HCT116 (cell line): ENCODE data around the gene SLC25A25. TPM values are rescaled to one million over a fixed set of nuclear protein-coding genes. Genes with fewer than 3 reads are reported as not detected.

Experiments
- ATAC-seq: fragments of 200-7000 bp; cut with Tn5 transposase; 2 replicates; pipeline ENCODE4 v1.9.1; 2020; ENCODE audit warnings: mild to moderate bottlenecking, moderate library complexity
- BruUV-seq: library from RNA; stranded (reverse); fragments of 400-500 nt; replicated peaks from 2 replicates; lab custom pipeline; 2021; lab: Mats Ljungman, UMichigan
- CTCF ChIA-PET: fragments of 300-600 bp; sonication (Branson Sonifier 250); formaldehyde crosslinking; loops from one replicate; lab custom pipeline; 2021; ENCODE audit warnings: antibody characterized with exemption; lab: Charles Lee
- POLR2A ChIA-PET: fragments of 300-600, 350-600 bp; sonication (Branson Sonifier 250); formaldehyde crosslinking; loops from one replicate; lab custom pipeline; 2021; ENCODE audit warnings: antibody characterized with exemption; lab: Charles Lee
- RAD21 ChIA-PET, 2 experiments: fragments of 300-600 bp; sonication (Branson Sonifier 250); formaldehyde crosslinking; loops; one replicate each; lab custom pipeline; 2023; ENCODE audit warnings: low total read pairs in 2 of 2; ENCODE audit not compliant: uncharacterized antibody in 2 of 2, unreplicated experiment in 2 of 2, low non-redundant PET in 1 of 2; lab: Charles Lee
- DNase-seq: peaks from one replicate; pipeline ENCODE4 v3.0.0-alpha.2; 2010; ENCODE audit warnings: low read depth, low spot score
- H2AFZ ChIP-seq: fragments of 200-600 bp; shearing (Covaris generic), sonication (generic); 2 replicates; pipeline ENCODE4 v1.6.1; 2017; ENCODE audit warnings: low read depth, mixed run types, mixed read lengths, antibody characterized with exemption, low read length; ENCODE audit not compliant: poor library complexity, severe bottlenecking
- H3K27ac ChIP-seq: 2 replicates; pipeline ENCODE4 v1.5.1; 2012; ENCODE audit warnings: low read depth, low read length
- H3K27me3 ChIP-seq: fragments of 200-600 bp; sonication (generic); 2 replicates; pipeline ENCODE4 v1.6.1; 2016; ENCODE audit warnings: mixed run types, low read length, mixed read lengths; ENCODE audit not compliant: insufficient read depth
- H3K36me3 ChIP-seq, 2 experiments: fragments of 200-500 bp in 1 of 2; fragments of 200-600 bp in 1 of 2; sonication (Bioruptor generic) in 1 of 2; sonication (generic) in 1 of 2; 2 replicates each; pipeline versions ENCODE4 v1.5.1 to v1.6.1; 2014 to 2016; ENCODE audit warnings: low read length in 2 of 2, inconsistent platforms in 1 of 2, mixed read lengths in 1 of 2, mixed run types in 1 of 2; ENCODE audit not compliant: insufficient read depth in 2 of 2, control insufficient read depth in 1 of 2
- H3K4me1 ChIP-seq, 2 experiments: fragments of 200-600 bp in 1 of 2; sonication (generic) in 1 of 2; 2 replicates each; pipeline versions ENCODE4 v1.5.1 to v1.6.1; 2012 to 2017; ENCODE audit warnings: low read length in 2 of 2, inconsistent platforms in 1 of 2, mild to moderate bottlenecking in 1 of 2, mixed read lengths in 1 of 2, mixed run types in 1 of 2, moderate library complexity in 1 of 2; ENCODE audit not compliant: insufficient read depth in 2 of 2, control insufficient read depth in 1 of 2
- H3K4me2 ChIP-seq: fragments of 200-600 bp; sonication (generic); 2 replicates; pipeline ENCODE4 v1.6.1; 2017; ENCODE audit warnings: mixed run types, low read length, mixed read lengths
- H3K4me3 ChIP-seq, 2 experiments: fragments of 200-600 bp in 1 of 2; sonication (generic) in 1 of 2; replicated peaks in 1 of 2; 2 replicates each; pipeline ENCODE4 v1.5.1; 2011 to 2016; ENCODE audit warnings: low read length in 2 of 2, control low read depth in 1 of 2, low read depth in 1 of 2, mild to moderate bottlenecking in 1 of 2, mixed read lengths in 1 of 2, mixed run types in 1 of 2
- H3K79me2 ChIP-seq: fragments of 200-600 bp; sonication (generic); 2 replicates; pipeline ENCODE4 v1.6.1; 2017; ENCODE audit warnings: mild to moderate bottlenecking, mixed run types, low read length, moderate library complexity, mixed read lengths; ENCODE audit not compliant: insufficient read depth
- H3K9ac ChIP-seq: fragments of 200-600 bp; sonication (generic); 2 replicates; pipeline ENCODE4 v1.6.1; 2016; ENCODE audit warnings: low read length, mixed read lengths
- H3K9me2 ChIP-seq: fragments of 200-600 bp; sonication (generic), shearing (Covaris generic); 2 replicates; pipeline ENCODE4 v1.6.1; 2017; ENCODE audit warnings: mixed run types, mild to moderate bottlenecking, moderate library complexity; ENCODE audit not compliant: insufficient read depth
- H3K9me3 ChIP-seq, 2 experiments: fragments of 200-500 bp in 1 of 2; fragments of 200-600 bp in 1 of 2; sonication (Bioruptor generic) in 1 of 2; sonication (generic) in 1 of 2; 2 replicates each; pipeline ENCODE4 v1.6.1; 2014 to 2017; ENCODE audit warnings: low read length in 2 of 2, mixed read lengths in 2 of 2, inconsistent platforms in 1 of 2, low read depth in 1 of 2, mild to moderate bottlenecking in 1 of 2, mixed run types in 1 of 2, moderate library complexity in 1 of 2; ENCODE audit not compliant: control insufficient read depth in 1 of 2, insufficient read depth in 1 of 2
- H4K20me1 ChIP-seq: fragments of 200-600 bp; sonication (generic), shearing (Covaris generic); 2 replicates; pipeline ENCODE4 v1.6.1; 2017; ENCODE audit warnings: mixed run types, mild to moderate bottlenecking, moderate library complexity; ENCODE audit not compliant: insufficient read depth
- CBX3 ChIP-seq: IDR thresholded peaks from 2 replicates; pipeline ENCODE4 v1.6.1; 2012; ENCODE audit warnings: low read depth
- CEBPB ChIP-seq: IDR thresholded peaks from 2 replicates; pipeline ENCODE4 v1.6.1; 2012; ENCODE audit warnings: low read depth
- CTCF ChIP-seq, 3 experiments: fragments of 200-600 bp in 1 of 3; sonication (generic) in 1 of 3; IDR thresholded peaks in 2 of 3; conservative IDR thresholded peaks in 1 of 3; 2 replicates each; pipeline ENCODE4 v1.5.1; 2012 to 2017; ENCODE audit warnings: low read depth in 2 of 3, low read length in 2 of 3, antibody characterized with exemption in 1 of 3, borderline replicate concordance in 1 of 3, control low read depth in 1 of 3, mild to moderate bottlenecking in 1 of 3, mixed read lengths in 1 of 3, mixed run types in 1 of 3, moderate library complexity in 1 of 3; ENCODE audit not compliant: insufficient read depth in 1 of 3
- EGR1 ChIP-seq: IDR thresholded peaks from 2 replicates; pipeline ENCODE4 v1.6.1; 2012; ENCODE audit warnings: low read depth
- ELF1 ChIP-seq: IDR thresholded peaks from 2 replicates; pipeline ENCODE4 v1.6.1; 2012; ENCODE audit warnings: low read depth, borderline replicate concordance
- EZH2 ChIP-seq: fragments of 200-600 bp; sonication (generic); IDR thresholded peaks from 2 replicates; pipeline ENCODE4 v1.6.1; 2017; ENCODE audit warnings: antibody characterized with exemption, mixed run types
- EZH2phosphoT487 ChIP-seq: fragments of 200-600 bp; IDR thresholded peaks from 2 replicates; pipeline ENCODE4 v1.6.1; 2018; ENCODE audit warnings: antibody characterized with exemption, borderline replicate concordance
- FOSL1 ChIP-seq: IDR thresholded peaks from 2 replicates; pipeline ENCODE4 v1.6.1; 2012; ENCODE audit warnings: low read depth
- MAX ChIP-seq: IDR thresholded peaks from 2 replicates; pipeline ENCODE4 v1.6.1; 2012
- POLR2A ChIP-seq: IDR thresholded peaks from 2 replicates; pipeline ENCODE4 v1.7.0; 2011; ENCODE audit warnings: borderline replicate concordance; ENCODE audit not compliant: insufficient read depth, insufficient read length; ENCODE audit errors: extremely low read depth
- POLR2AphosphoS5 ChIP-seq: IDR thresholded peaks from 2 replicates; pipeline ENCODE4 v1.6.1; 2011; ENCODE audit warnings: mild to moderate bottlenecking, low read depth, low read length, moderate library complexity
- RAD21 ChIP-seq: IDR thresholded peaks from 2 replicates; pipeline ENCODE4 v1.6.1; 2012; ENCODE audit warnings: low read depth, mild to moderate bottlenecking
- REST ChIP-seq: IDR thresholded peaks from 2 replicates; pipeline ENCODE4 v1.6.1; 2012; ENCODE audit warnings: low read depth
- SIN3A ChIP-seq: IDR thresholded peaks from 2 replicates; pipeline ENCODE4 v1.6.1; 2012; ENCODE audit warnings: low read depth
- SP1 ChIP-seq: IDR thresholded peaks from 2 replicates; pipeline ENCODE4 v1.6.1; 2012; ENCODE audit warnings: low read depth
- SRF ChIP-seq: IDR thresholded peaks from 2 replicates; pipeline ENCODE4 v1.6.1; 2012; ENCODE audit warnings: low read depth
- TCF7L2 ChIP-seq: IDR thresholded peaks from 2 replicates; pipeline ENCODE4 v1.7.0; 2011; ENCODE audit warnings: borderline replicate concordance, inconsistent platforms; ENCODE audit not compliant: insufficient read depth, insufficient read length; ENCODE audit errors: extremely low read depth
- ZBTB33 ChIP-seq: IDR thresholded peaks from 2 replicates; pipeline ENCODE4 v1.6.1; 2011; ENCODE audit warnings: mild to moderate bottlenecking, low read length, moderate library complexity; ENCODE audit not compliant: insufficient replicate concordance; ENCODE audit errors: extremely low read depth
- ZFX ChIP-seq: fragments of 450-650 bp; IDR thresholded peaks from 2 replicates; pipeline ENCODE4 v1.6.1; 2017
- ZNF274 ChIP-seq: fragments of 200-500 bp; sonication (Bioruptor generic); IDR thresholded peaks from 2 replicates; pipeline ENCODE4 v1.6.1; 2014; ENCODE audit warnings: mild to moderate bottlenecking, low read depth, low read length, inconsistent platforms
- intact Hi-C: fragments of 100-400 bp; cut with micrococcal nuclease; formaldehyde crosslinking; loops from 2 replicates; pipeline ENCODE4 v1.10.0; 2022
- total RNA-seq: library from RNA; stranded (reverse); gene quantifications from one replicate; pipeline ENCODE4 v1.2.1, GENCODE V29; 2021; ENCODE audit not compliant: unreplicated experiment

SLC25A25 gene
- total RNA-seq, 1 experiment from 2014 or later = 15.3 TPM

GRCh38 chr9:128054087-128054486 is 13.9 kb upstream of the SLC25A25 start:
- Histone ChIP-seq H3K9me3 (no peaks in the 10 kb centered on the region), H3K79me2 (no peaks in the 10 kb centered on the region), H3K4me1 (peaks cover 43 to 66% of the 10 kb centered on the region in 2 experiments), H3K9me2 (no peaks in the 10 kb centered on the region), H3K27me3 (no peaks in the 10 kb centered on the region), H2AFZ (no peak overlapping the region), H3K4me2 (no peak overlapping the region), H3K36me3 (no peaks in the 10 kb centered on the region), H4K20me1 (no peaks in the 10 kb centered on the region), H3K4me3 (no peak overlapping the region), H3K9ac (no peak overlapping the region), H3K27ac (no peak overlapping the region)
- ATAC-seq = no peak
- no peak for DNase-seq
- RAD21 ChIA-PET = no interaction called here
- intact Hi-C loops = no loop called here
- TF ChIP-seq EGR1 = no peak
- TF ChIP-seq POLR2A = no peak
- TF ChIP-seq SRF = no peak
- no peak for TF ChIP-seq CTCF (IDR thresholded peaks at IDR 0.05 in 2 of 3, conservative IDR thresholded peaks at IDR 0.05 in 1 of 3; ENCODE audit: borderline replicate concordance in 1 of 3, insufficient read depth in 1 of 3, low read depth in 2 of 3, low read length in 2 of 3)
- no peak for TF ChIP-seq SP1
- no peak for TF ChIP-seq POLR2AphosphoS5
- no peak for TF ChIP-seq ZFX
- TF ChIP-seq CEBPB = no peak
- TF ChIP-seq REST = no peak
- no peak for TF ChIP-seq MAX
- TF ChIP-seq ELF1 = no peak
- no peak for TF ChIP-seq SIN3A
- no peak for TF ChIP-seq TCF7L2
- TF ChIP-seq FOSL1 = no peak
- no peak for TF ChIP-seq CBX3
- no peak for TF ChIP-seq EZH2
- no peak for TF ChIP-seq ZBTB33
- TF ChIP-seq EZH2phosphoT487 = no peak
- no peak for TF ChIP-seq RAD21
- no peak for TF ChIP-seq ZNF274
- BruUV-seq = no TSS peak
- POLR2A ChIA-PET = no interaction called here
- CTCF ChIA-PET = no interaction called here
